Activated CD4-positive, alpha-beta T cell treated with anti-CD3 and anti-CD28 coated beads for 24 hours (primary cell): ENCODE results near the gene CHCHD5.
"Not testable (repeated sequence)": the region's sequence is repeated elsewhere in the genome, so short reads cannot be mapped to it uniquely, and the experiment has no call there.

ENCODE experiments used
- DNase-seq, 2 donors: peaks; one replicate each; pipeline ENCODE4 v3.0.0-alpha.2; 2020; ENCODE audit warnings: low read depth in 2 of 2

Gene CHCHD5

DNA sequence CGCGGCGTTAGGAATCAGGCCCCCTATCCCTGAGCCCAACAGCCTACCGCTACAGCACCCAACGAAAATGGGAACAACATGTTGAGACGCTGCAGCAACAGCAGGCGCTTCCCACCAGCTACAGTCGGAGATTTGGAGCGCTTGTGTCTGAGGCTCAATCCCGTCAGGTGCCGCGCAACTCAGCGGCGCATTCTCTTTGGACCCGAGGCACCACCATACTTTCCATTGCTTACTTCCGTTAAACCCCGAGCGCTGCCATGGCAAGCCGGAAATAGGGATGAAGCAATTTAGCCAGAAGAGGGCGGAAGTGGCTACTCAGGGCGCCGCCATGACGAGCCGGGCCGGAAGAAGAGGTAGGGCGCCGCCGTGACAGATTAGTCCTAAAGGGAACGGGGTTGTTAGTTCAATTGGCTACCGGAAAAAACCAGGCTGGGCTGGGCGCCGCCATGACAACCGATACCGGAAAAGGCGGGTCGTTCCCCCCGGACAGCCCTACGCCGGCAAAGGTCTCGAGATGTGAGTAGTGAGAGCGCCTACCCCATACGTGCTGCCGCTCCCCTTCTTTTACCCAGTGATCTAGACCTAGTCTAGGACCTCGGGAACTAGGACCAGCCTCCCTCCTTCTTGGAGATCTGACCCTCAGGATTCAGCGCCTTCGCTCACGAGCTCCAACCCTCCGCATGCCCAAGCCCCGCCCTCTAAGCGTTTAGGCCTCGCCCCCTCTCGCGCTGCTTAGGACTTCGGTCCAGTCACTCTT, at the start of gene CHCHD5:
Gene CHCHD5, plus strand, starts transcription at position 476 of the 757 bp plus-strand sequence. Its CDS starts 39 bp downstream, at position 515.
- peak; percentile 82 to 85 for DNase-seq

GRCh38 chr2:112534826-112535225, 49.6 kb upstream of the CHCHD5 start:
- DNase-seq = no peak

- not testable (repeated sequence) for DNase-seq
These were observed 47.7 kb upstream of the CHCHD5 start for GRCh38 chr2:112536665-112537064.

GRCh38 chr2:112539306-112539705, 45.1 kb upstream of the CHCHD5 start:
- DNase-seq = no peak

DNA sequence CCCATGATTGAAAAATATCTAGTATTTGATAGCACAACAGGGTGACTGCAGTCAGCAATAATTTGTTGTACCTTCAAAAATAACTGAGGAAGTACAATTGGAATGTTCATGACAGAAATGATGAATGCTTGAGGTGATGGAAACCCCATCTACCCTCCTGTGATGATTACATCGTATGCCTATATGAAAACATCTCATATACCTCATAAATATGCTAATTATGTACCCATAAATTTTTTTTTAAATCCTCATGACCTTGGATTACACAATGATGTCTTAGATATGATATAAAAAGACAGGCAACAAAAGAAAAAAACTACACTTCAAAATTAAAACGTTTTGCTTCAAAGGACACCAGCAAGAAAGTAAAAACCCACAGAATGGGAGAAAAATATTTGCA, 43.5 kb upstream of the CHCHD5 start:
- DNase-seq = no peak

- peak; percentile 50 to 55 for DNase-seq
These were observed 42.9 kb upstream of the CHCHD5 start for GRCh38 chr2:112541315-112542122.

GRCh38 chr2:112542123-112542983, 42.1 kb upstream of the CHCHD5 start, which contains the start of gene POLR1B:
POLR1B (plus strand) TSS chr2:112542465; CDS start chr2:112542495, 30 bp downstream.
- DNase-seq = peak; percentile 47 to 66

DNA sequence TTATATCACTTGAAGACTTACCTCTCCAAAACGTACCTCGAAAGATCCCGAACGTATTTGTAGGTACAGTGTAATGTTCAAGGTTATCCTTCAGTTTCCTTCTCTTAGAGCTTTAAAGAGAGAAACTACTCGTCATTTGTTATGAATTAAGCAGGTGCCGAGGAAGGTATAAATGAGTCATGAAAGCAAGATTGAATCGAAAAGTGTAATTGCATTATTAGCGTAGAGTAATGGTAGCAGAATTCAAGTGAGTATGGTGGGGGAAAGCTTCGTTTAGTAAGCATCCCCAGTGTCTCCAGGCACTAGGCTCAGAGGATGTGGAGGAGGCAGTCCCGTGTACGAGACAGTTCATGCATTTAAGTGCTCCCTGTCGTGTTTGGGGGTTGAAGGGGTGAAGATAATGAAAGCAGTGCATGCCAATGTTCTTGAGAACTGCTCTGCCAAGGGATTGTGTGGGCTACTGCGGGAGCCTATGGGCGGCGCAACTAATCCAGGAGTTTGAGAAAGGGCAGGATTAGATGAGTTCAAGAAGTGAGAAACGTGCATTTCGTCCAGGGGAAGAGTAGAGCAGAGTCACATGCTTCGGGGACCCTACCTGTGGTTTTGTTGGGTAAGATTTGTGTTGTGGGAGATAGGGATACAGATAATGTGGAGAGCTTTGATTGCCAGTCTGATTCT, 41.3 kb upstream of the CHCHD5 start:
- DNase-seq = no peak

GRCh38 chr2:112547333-112547732, 37.1 kb upstream of the CHCHD5 start:
- DNase-seq = no peak

DNA sequence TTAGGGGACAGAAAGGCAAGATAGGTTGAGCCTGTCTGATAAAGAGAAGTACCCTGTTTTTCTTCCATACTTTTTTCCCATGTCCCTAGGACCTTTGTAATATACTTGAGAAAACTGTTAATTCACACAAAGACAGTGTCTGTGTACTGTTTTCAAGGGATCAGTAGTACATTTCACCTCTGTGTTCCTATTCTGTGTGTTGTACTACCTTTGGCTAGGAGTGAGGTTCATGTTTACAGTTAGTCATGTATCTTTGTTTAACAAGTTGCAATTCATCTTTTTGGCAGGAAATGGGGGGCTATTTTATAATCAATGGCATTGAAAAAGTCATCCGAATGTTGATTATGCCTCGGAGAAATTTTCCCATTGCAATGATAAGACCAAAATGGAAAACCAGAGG, 35.4 kb upstream of the CHCHD5 start:
- DNase-seq = no peak

GRCh38 chr2:112566104-112566503, 18.3 kb upstream of the CHCHD5 start:
- DNase-seq = no peak

GRCh38 chr2:112566508-112566907, 17.9 kb upstream of the CHCHD5 start:
- DNase-seq = not testable (repeated sequence)

DNA sequence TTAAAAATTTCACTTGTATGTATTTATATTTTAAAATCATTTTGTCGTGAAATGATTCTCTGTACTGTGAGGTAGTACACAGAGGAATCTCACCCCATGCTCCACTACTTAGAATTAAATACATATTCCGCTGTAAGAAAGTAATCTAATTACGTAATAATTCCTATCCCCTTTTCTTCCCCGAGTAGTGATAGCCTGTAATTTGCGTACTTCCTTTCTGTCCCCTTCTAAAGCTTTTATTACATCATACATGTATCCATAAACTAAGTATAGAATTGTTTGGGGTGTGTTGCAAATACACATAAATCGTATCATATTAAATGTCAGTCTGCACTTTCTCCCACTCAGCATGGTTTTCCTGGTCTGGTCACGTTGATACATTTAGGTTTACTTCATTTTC, 12.4 kb upstream of the CHCHD5 start:
- DNase-seq = no peak

DNA sequence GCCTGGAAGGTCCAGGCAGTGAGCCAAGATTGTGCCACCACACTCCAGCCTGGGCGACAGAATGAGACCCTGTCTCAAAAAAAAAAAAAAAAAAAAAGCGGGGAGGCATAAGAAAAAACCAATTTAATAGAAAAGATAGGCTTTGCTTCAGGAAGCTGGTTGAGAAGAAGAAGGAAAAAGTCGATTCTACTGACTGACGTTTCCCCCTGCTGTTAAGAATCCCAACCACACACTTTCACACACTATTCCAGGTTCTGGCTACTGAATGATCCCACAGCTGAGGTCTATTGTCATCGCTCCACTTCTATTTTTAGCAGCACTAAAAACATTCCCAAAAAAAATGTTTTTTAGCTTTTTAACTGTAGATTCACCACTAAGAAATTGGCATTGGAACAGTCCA, 6.7 kb upstream of the CHCHD5 start:
- no peak for DNase-seq

DNA sequence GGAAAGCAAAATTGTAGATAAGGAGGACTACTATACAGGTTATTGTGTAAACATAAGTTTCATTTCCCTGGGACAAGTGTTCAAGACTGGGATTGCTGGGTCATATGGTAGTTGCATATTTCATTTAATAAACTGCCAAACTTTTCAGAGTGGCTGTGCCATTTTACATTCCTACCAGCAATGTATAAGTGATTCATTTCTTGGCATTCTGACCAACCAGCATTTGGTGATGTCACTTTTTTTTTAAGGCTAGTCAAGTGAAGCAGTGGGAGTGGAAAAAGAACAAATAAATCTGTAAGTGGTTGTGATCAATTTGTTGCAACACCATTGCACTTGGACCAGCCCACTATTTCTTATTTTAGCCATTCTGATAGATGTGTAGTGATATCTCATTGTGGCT, 5.2 kb upstream of the CHCHD5 start:
- no peak for DNase-seq

GRCh38 chr2:112580084-112580483, 4.3 kb upstream of the CHCHD5 start:
- DNase-seq = no peak

DNA sequence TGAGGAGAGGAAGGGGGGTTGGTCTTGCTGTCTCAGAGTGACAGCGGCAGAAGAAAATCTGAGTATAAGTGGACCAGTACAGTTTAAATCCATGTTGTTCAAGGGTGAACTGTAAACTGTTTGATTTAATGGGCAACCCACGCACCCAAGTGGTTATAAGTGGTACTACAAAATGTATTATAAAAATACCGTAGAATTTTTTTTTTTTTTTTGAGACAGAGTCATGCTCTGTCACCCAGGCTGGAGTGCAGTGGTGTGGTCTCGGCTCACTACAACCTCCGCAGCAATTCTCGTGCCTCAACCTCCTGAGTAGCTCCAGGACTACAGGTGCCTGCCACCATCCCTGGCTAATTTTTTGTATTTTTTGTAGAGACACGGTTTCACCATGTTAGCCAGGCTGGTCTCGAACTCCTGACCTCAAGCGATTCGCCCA, 2.1 kb upstream of the CHCHD5 start:
- peak in 1 of 2 donors; percentile 26 for DNase-seq

- DNase-seq = peak in 1 of 2 donors; percentile 7
These were observed 794 bp upstream of the CHCHD5 start for GRCh38 chr2:112583497-112584133.

- no peak for DNase-seq
These were observed 462 bp downstream of the CHCHD5 start for GRCh38 chr2:112584891-112585250.

- no peak for DNase-seq
These were observed 991 bp downstream of the CHCHD5 start for GRCh38 chr2:112585400-112585799.
